K562 (cell line): ENCODE results near the gene ZC3H10. TPM values are rescaled to one million over a fixed set of nuclear protein-coding genes. Genes with fewer than 3 reads are reported as not detected.
A peak's percentile ranks its signal among the peaks of the same experiment; 100 is the strongest.

Experiments
- HNRNPL ChIP-seq: fragments of 200-400 bp; formaldehyde crosslinking; IDR thresholded peaks from 2 replicates; pipeline ENCODE4 v1.6.1; 2017; ENCODE audit warnings: low read depth, mild to moderate bottlenecking, low read length
- JUND ChIP-seq, 2 experiments: IDR thresholded peaks; 2 replicates in 1 of 2; 3 replicates in 1 of 2; pipeline ENCODE4 v1.6.1; 2011; ENCODE audit warnings: borderline replicate concordance in 2 of 2, low read depth in 2 of 2, low read length in 2 of 2, improper control_type of control experiment in 1 of 2, missing biosample characterization in 1 of 2, missing genetic modification characterization in 1 of 2, missing genetic modification reagents in 1 of 2
- MYC ChIP-seq, 2 experiments: fragments of 250-450 bp in 1 of 2; sonication (Bioruptor Pico) in 1 of 2; IDR thresholded peaks; 2 replicates each; pipeline versions ENCODE4 v1.5.1 to v1.6.1; 2012 to 2021; ENCODE audit warnings: low read depth in 2 of 2, borderline replicate concordance in 1 of 2, improper control_type of control experiment in 1 of 2, low read length in 1 of 2, mild to moderate bottlenecking in 1 of 2, moderate library complexity in 1 of 2
- NCOA4 ChIP-seq: fragments of 450-650 bp; IDR thresholded peaks from 2 replicates; pipeline ENCODE4 v1.6.1; 2018; ENCODE audit warnings: mild to moderate bottlenecking; ENCODE audit not compliant: partially characterized antibody
- PPARD ChIP-seq: fragments of 250-450 bp; sonication (Bioruptor Pico); IDR thresholded peaks from 2 replicates; pipeline ENCODE4 v1.8.0; 2022; ENCODE audit warnings: inconsistent platforms, mild to moderate bottlenecking, moderate library complexity
- TRIM28 ChIP-seq: fragments of 450-650 bp; IDR thresholded peaks from 2 replicates; pipeline ENCODE4 v1.6.1; 2017
- XRCC4 ChIP-seq: IDR thresholded peaks from one replicate; pipeline ENCODE4 v1.6.1; 2011; ENCODE audit not compliant: insufficient read depth, insufficient read length; ENCODE audit errors: extremely low read depth
- YBX1 ChIP-seq: fragments of 450-650 bp; IDR thresholded peaks from 2 replicates; pipeline ENCODE4 v1.7.1; 2016; ENCODE audit warnings: mild to moderate bottlenecking
- ZNF212 ChIP-seq: fragments of 450-650 bp; formaldehyde crosslinking; IDR thresholded peaks from 2 replicates; pipeline ENCODE4 v1.4.0; 2020; ENCODE audit warnings: mild to moderate bottlenecking
- ZNF780A ChIP-seq: fragments of 250-450 bp; sonication (Bioruptor Pico); IDR thresholded peaks from 2 replicates; pipeline ENCODE4 v1.5.0; 2021; ENCODE audit warnings: mild to moderate bottlenecking
- ZZZ3 ChIP-seq: fragments of 450-650 bp; IDR thresholded peaks from 2 replicates; pipeline ENCODE4 v1.6.1; 2016; ENCODE audit warnings: antibody characterized with exemption, mild to moderate bottlenecking, moderate library complexity
- polyA plus RNA-seq, 8 experiments: library from polyadenylated mRNA; depleted of rRNA in 4 of 8; stranded (reverse) in 5 of 8; unstranded in 3 of 8; fragments of >200 nt; fragmentation: Nextera tagmentation in 2 of 8; fragmentation: Illumina TruSeq in 1 of 8; extraction: Ambion mirVana in 2 of 8; extraction: Trizol in 1 of 8; gene quantifications; 2 replicates each; pipeline versions ENCODE4 v1.2.1 to v1.2.3, GENCODE V29; 2011 to 2014; ENCODE audit warnings: inconsistent platforms in 1 of 8, missing spikeins in 1 of 8
- total RNA-seq, 7 experiments: library from RNA; depleted of rRNA in 6 of 7; stranded (reverse); fragments of >200 nt in 6 of 7; fragmentation: Illumina TruSeq in 2 of 7; extraction: Trizol in 2 of 7; gene quantifications; 2 replicates each; pipeline versions ENCODE4 v1.2.1 to v1.2.3, GENCODE V29; 2011 to 2021; ENCODE audit warnings: low replicate concordance in 1 of 7
- TF ChIP-seq, protein P1 (sequence below): fragments of 200-800 bp; sonication (Bioruptor generic); IDR thresholded peaks from 2 replicates; pipeline ENCODE4 v1.6.1; 2016; ENCODE audit warnings: missing genetic modification characterization, missing compliant biosample characterization
- TF ChIP-seq, protein P2 (sequence below): fragments of 250-450 bp; sonication (Bioruptor Pico); IDR thresholded peaks from 2 replicates; pipeline ENCODE4 v1.8.0; 2022; ENCODE audit warnings: inconsistent platforms
- TF ChIP-seq, protein P3 (sequence below): fragments of 250-450 bp; sonication (Bioruptor Pico); IDR thresholded peaks from 2 replicates; pipeline ENCODE4 v1.4.0; 2020
- TF ChIP-seq, protein P4 (sequence below): fragments of 250-450 bp; sonication (Bioruptor Pico); IDR thresholded peaks from 2 replicates; pipeline ENCODE4 v1.8.0; 2021; ENCODE audit warnings: mild to moderate bottlenecking, moderate library complexity

Gene ZC3H10
- total and polyA plus RNA-seq, 9 of the 15 experiments (the other 6 are each of a cell fraction or from before 2014, with no cell fraction given) = 0.31 to 4.1 (median 1.6) TPM

- TF ChIP-seq, protein P1, sequence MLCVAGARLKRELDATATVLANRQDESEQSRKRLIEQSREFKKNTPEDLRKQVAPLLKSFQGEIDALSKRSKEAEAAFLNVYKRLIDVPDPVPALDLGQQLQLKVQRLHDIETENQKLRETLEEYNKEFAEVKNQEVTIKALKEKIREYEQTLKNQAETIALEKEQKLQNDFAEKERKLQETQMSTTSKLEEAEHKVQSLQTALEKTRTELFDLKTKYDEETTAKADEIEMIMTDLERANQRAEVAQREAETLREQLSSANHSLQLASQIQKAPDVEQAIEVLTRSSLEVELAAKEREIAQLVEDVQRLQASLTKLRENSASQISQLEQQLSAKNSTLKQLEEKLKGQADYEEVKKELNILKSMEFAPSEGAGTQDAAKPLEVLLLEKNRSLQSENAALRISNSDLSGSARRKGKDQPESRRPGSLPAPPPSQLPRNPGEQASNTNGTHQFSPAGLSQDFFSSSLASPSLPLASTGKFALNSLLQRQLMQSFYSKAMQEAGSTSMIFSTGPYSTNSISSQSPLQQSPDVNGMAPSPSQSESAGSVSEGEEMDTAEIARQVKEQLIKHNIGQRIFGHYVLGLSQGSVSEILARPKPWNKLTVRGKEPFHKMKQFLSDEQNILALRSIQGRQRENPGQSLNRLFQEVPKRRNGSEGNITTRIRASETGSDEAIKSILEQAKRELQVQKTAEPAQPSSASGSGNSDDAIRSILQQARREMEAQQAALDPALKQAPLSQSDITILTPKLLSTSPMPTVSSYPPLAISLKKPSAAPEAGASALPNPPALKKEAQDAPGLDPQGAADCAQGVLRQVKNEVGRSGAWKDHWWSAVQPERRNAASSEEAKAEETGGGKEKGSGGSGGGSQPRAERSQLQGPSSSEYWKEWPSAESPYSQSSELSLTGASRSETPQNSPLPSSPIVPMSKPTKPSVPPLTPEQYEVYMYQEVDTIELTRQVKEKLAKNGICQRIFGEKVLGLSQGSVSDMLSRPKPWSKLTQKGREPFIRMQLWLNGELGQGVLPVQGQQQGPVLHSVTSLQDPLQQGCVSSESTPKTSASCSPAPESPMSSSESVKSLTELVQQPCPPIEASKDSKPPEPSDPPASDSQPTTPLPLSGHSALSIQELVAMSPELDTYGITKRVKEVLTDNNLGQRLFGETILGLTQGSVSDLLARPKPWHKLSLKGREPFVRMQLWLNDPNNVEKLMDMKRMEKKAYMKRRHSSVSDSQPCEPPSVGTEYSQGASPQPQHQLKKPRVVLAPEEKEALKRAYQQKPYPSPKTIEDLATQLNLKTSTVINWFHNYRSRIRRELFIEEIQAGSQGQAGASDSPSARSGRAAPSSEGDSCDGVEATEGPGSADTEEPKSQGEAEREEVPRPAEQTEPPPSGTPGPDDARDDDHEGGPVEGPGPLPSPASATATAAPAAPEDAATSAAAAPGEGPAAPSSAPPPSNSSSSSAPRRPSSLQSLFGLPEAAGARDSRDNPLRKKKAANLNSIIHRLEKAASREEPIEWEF (CRISPR knock-in tag) = no peak
- TF ChIP-seq NCOA4 = no peak
- TF ChIP-seq, protein P2, sequence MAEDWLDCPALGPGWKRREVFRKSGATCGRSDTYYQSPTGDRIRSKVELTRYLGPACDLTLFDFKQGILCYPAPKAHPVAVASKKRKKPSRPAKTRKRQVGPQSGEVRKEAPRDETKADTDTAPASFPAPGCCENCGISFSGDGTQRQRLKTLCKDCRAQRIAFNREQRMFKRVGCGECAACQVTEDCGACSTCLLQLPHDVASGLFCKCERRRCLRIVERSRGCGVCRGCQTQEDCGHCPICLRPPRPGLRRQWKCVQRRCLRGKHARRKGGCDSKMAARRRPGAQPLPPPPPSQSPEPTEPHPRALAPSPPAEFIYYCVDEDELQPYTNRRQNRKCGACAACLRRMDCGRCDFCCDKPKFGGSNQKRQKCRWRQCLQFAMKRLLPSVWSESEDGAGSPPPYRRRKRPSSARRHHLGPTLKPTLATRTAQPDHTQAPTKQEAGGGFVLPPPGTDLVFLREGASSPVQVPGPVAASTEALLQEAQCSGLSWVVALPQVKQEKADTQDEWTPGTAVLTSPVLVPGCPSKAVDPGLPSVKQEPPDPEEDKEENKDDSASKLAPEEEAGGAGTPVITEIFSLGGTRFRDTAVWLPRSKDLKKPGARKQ (CRISPR knock-in tag) = no peak
- no peak for TF ChIP-seq ZZZ3
- no peak for TF ChIP-seq PPARD
- no peak for TF ChIP-seq ZNF212 (CRISPR knock-in tag)
- no peak; the same call in 1 of the 2 replicates for TF ChIP-seq JUND (IDR thresholded peaks at IDR 0.05; ENCODE audit: borderline replicate concordance, low read depth, low read length)
- TF ChIP-seq JUND (tag; IDR thresholded peaks at IDR 0.05; ENCODE audit: borderline replicate concordance, low read depth, low read length) = peak; percentile 55; the same call in 1 of the 3 replicates
- peak; percentile 89 for TF ChIP-seq HNRNPL
- peak; percentile 57; the same call in 1 of the 2 replicates for TF ChIP-seq MYC (IDR thresholded peaks at IDR 0.05; ENCODE audit: low read depth, low read length)
- no peak for TF ChIP-seq MYC (CRISPR knock-in tag; IDR thresholded peaks at IDR 0.05; ENCODE audit: borderline replicate concordance, low read depth)
- no peak for TF ChIP-seq YBX1
- no peak for TF ChIP-seq XRCC4
- TF ChIP-seq, protein P3, sequence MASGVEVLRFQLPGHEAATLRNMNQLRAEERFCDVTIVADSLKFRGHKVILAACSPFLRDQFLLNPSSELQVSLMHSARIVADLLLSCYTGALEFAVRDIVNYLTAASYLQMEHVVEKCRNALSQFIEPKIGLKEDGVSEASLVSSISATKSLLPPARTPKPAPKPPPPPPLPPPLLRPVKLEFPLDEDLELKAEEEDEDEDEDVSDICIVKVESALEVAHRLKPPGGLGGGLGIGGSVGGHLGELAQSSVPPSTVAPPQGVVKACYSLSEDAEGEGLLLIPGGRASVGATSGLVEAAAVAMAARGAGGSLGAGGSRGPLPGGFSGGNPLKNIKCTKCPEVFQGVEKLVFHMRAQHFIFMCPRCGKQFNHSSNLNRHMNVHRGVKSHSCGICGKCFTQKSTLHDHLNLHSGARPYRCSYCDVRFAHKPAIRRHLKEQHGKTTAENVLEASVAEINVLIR (CRISPR knock-in tag) = no peak
- TF ChIP-seq, protein P4, sequence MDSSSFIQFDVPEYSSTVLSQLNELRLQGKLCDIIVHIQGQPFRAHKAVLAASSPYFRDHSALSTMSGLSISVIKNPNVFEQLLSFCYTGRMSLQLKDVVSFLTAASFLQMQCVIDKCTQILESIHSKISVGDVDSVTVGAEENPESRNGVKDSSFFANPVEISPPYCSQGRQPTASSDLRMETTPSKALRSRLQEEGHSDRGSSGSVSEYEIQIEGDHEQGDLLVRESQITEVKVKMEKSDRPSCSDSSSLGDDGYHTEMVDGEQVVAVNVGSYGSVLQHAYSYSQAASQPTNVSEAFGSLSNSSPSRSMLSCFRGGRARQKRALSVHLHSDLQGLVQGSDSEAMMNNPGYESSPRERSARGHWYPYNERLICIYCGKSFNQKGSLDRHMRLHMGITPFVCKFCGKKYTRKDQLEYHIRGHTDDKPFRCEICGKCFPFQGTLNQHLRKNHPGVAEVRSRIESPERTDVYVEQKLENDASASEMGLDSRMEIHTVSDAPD = no peak
- TF ChIP-seq ZNF780A (CRISPR knock-in tag) = no peak
- TF ChIP-seq TRIM28 = 0 out of 2 replicates have a peak, but pooled peaks have one; percentile 19
Observed at GRCh38 chr12:56129206-56129941, 11.3 kb downstream of the ZC3H10 start (continued).
